ENCODE data around the gene ISM2. TPM values are rescaled to one million over a fixed set of nuclear protein-coding genes. Genes with fewer than 3 reads are reported as not detected.
"Not testable (repeated sequence)": the region's sequence is repeated elsewhere in the genome, so short reads cannot be mapped to it uniquely, and the experiment has no call there.

Gene ISM2
- total and polyA plus RNA-seq, 12 donors: 0.08 to 0.22 (median 0.14) TPM; not detected in 8

- Histone ChIP-seq H3K36me3 (replicated peaks in 1 of 2) (peaks cover 0 to 12% of the 10 kb centered on the region in 2 donors), H3K4me1 (replicated peaks in 1 of 2) (peaks cover 0 to 35% of the 10 kb centered on the region in 2 donors), H3K27ac (peak overlapping the region in 4 of 5 donors; percentile 8 to 72 (median 38)), H3K4me3 (no peak overlapping the region), H3K27me3 (no peaks in the 10 kb centered on the region), H3K9me3 (replicated peaks in 1 of 3) (no peaks in the 10 kb centered on the region)
- WGBS, 4 donors: 93 to 97% (median 94%) methylated on average over 3 of the region's 3 CpGs
- intact Hi-C loops (cut with DNase I): no loop called here
- TF ChIP-seq CTCF (IDR thresholded peaks at IDR 0.05): no peak
- TF ChIP-seq POLR2A (IDR thresholded peaks at IDR 0.05): no peak
- no peak for DNase-seq
Measured at GRCh38 chr14:77543637-77544334, 45.2 kb upstream of the ISM2 start.

- Histone ChIP-seq H3K36me3 (replicated peaks in 1 of 2) (peaks cover 0 to 8% of the 10 kb centered on the region in 2 donors), H3K4me1 (replicated peaks in 1 of 2) (peaks cover 0 to 35% of the 10 kb centered on the region in 2 donors), H3K4me3 (no peak overlapping the region), H3K9me3 (replicated peaks in 1 of 3) (no peaks in the 10 kb centered on the region), H3K27me3 (no peaks in the 10 kb centered on the region), H3K27ac (peak overlapping the region in 4 of 5 donors; percentile 2 to 72 (median 58))
- TF ChIP-seq CTCF (IDR thresholded peaks at IDR 0.05): no peak
- TF ChIP-seq POLR2A (IDR thresholded peaks at IDR 0.05): no peak
- intact Hi-C loops (cut with DNase I): no loop called here
- DNase-seq: no peak
- 65 to 83% (median 79%) methylated on average over 5 of the region's 5 CpGs for WGBS, 4 donors
Measured at GRCh38 chr14:77543240-77543551, 44.6 kb upstream of the ISM2 start.

GRCh38 chr14:77542421-77543239 is 44.0 kb upstream of the ISM2 start:
- 51 to 63% (median 53%) methylated on average over 11 of the region's 11 CpGs for WGBS, 4 donors
- TF ChIP-seq CTCF (IDR thresholded peaks at IDR 0.05) (no peak), POLR2A (IDR thresholded peaks at IDR 0.05) (no peak)
- intact Hi-C loops (cut with DNase I): no loop called here
- Histone ChIP-seq H3K36me3 (replicated peaks in 1 of 2) (peaks cover 0 to 5% of the 10 kb centered on the region in 2 donors), H3K4me1 (replicated peaks in 1 of 2) (peaks cover 0 to 35% of the 10 kb centered on the region in 2 donors), H3K4me3 (no peak overlapping the region), H3K27ac (peak overlapping the region in 4 of 5 donors; percentile 2 to 72 (median 58)), H3K27me3 (no peaks in the 10 kb centered on the region), H3K9me3 (replicated peaks in 1 of 3) (no peaks in the 10 kb centered on the region)
- DNase-seq: peak in 1 of 7 donors; percentile 27

GRCh38 chr14:77541905-77542304 is 43.3 kb upstream of the ISM2 start:
- no peaks in the 10 kb centered on the region for H3K36me3 ChIP-seq (replicated peaks in 1 of 2)
- DNase-seq: no peak
- no peaks in the 10 kb centered on the region for H3K9me3 ChIP-seq (replicated peaks in 1 of 3)
- WGBS, 4 donors: 71 to 88% (median 79%) methylated on average over 4 of the region's 4 CpGs
- no peaks in the 10 kb centered on the region for H3K27me3 ChIP-seq
- intact Hi-C loops (cut with DNase I): no loop called here
- H3K4me1 ChIP-seq (replicated peaks in 1 of 2): peaks cover 0 to 35% of the 10 kb centered on the region in 2 donors
- TF ChIP-seq CTCF (IDR thresholded peaks at IDR 0.05) (no peak), POLR2A (IDR thresholded peaks at IDR 0.05) (no peak)
- H3K27ac ChIP-seq: peak overlapping the region in 4 of 5 donors; percentile 2 to 72 (median 32)
- no peak overlapping the region for H3K4me3 ChIP-seq

GRCh38 chr14:77536951-77537350 is 38.3 kb upstream of the ISM2 start:
- H3K4me1 ChIP-seq (replicated peaks in 1 of 2): peaks cover 0 to 14% of the 10 kb centered on the region in 2 donors
- WGBS, 4 donors: 87 to 99% (median 91%) methylated on average over 5 of the region's 5 CpGs
- H3K27ac ChIP-seq; H3K27me3 ChIP-seq; intact Hi-C loops (cut with DNase I); H3K36me3 ChIP-seq (replicated peaks in 1 of 2); DNase-seq; H3K9me3 ChIP-seq (replicated peaks in 1 of 3); H3K4me3 ChIP-seq: not testable (repeated sequence)
